ENCODE results near the gene VPS16.

VPS16 gene

DNA sequence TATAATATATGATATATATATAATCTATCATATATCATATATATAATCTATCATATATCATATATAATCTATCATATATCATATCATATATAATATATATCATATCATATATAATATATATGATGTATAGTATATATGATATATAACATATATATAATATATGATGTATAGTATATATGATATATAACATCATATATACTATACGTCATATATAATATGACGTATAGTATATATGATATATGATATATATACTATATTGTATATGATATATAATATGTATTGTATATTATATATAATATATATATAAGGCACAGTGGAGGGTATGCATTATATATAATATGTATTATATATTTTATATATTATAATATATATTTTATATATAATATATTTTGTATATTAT is 69.4 kb downstream of the VPS16 start:
- DNase-seq, result no peak

GRCh38 chr20:2911200-2911599 is 70.7 kb downstream of the VPS16 start:
- DNase-seq, result no peak

DNA sequence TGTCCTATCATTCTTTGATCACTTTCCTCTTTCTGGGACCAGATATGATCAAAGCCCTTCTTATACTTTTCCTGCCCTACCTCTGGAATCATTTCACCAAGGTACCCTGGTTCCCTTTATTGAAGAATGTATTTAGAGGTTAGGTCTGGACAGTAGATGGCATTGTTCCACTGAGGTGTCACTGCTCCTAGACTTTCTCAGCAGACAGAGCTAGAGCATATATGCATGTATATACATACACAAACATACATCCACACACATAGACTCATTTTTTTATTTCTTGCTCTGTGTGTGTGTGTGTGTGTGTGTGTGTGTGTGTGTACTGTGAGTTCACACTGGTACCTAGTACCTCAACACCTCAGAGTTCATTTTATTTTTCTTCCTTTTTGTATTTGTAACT is 73.6 kb downstream of the VPS16 start:
- peak; percentile 5 for DNase-seq
